Inferior parietal cortex (tissue), 1 donor: Measurements from ENCODE around the gene DNAJB14.

ENCODE experiments used
- DNase-seq: peaks from one replicate; pipeline ENCODE4 v3.0.0-alpha.2; 2016; ENCODE audit errors: extremely low spot score

The DNAJB14 gene

DNA sequence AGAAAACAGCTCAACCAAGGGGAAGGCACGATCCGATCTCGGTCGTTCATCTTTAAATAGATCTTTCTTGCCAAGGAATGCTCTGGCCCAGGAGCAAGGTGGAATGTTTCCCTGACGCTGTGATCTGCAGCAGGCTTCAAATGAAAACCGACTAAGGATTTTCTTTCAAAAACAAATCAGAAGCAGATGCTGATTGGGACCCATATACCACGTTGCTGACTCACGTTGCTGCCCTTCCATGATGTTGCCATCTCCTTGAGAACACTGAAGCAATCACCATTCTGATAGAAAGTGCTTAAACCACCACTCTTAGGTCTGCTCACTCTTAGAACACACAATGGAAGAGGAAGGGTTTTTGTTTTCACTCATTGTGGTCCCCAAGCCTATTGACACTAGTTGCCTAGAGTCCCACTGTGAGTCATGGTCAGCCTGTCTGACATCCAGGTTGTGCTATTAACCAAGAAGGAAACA lies 78.3 kb downstream of the DNAJB14 start:
- no peak for DNase-seq

DNA sequence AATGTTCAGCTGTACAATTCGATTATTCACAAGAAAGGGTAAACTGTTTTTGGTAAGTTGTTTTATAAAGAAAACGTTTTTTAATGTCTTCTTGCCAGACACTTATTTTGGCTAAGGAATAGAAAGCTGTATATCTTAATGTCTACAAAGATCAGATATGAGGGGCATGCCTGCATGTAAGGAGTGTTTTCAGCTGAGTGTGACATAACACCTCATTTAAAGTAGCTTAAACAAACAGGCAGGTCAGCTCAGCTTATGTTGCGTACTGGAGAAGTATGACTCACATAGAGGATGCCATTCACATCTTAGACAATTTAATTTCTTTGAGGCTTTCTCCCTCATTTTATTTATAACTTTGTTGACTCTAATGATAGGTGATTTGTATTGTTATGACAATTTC lies 82.6 kb downstream of the DNAJB14 start:
- no peak for DNase-seq

DNA sequence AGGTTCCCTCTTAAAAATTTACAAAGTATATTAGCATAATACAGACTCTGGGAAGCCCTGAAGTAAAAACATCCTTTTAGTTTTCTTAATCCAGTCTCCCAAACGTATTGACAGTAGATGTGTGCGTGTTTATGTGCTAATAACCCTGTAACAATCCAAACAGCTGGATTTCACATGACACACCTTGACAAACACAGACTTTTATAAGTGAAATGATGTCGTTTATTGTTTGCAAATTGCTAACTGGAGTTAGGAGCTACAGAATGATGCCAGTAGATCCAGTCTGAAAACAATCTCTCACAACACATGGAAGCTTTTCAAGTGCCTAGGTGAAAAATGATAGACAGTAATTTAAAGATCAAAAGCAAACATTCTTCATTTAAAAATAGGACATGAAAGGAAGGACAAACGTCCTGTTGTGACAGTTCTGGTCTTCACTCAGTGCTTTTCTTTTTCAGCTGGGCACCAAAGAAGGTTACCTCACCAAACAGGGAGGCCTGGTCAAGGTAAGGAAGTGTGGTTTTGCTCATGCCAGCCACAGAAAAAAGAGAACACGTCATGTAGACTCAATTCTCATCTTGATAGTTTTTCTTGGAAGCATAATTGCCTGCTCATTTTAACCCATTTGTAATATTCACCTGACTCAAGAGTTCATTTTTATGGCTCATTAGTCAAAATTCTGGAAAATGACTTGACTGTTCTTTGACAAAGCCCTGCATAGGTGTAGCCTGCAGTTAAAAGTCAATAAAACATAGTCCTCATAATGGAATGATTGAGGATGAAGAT lies 85.1 kb downstream of the DNAJB14 start:
- DNase-seq, result no peak

DNA sequence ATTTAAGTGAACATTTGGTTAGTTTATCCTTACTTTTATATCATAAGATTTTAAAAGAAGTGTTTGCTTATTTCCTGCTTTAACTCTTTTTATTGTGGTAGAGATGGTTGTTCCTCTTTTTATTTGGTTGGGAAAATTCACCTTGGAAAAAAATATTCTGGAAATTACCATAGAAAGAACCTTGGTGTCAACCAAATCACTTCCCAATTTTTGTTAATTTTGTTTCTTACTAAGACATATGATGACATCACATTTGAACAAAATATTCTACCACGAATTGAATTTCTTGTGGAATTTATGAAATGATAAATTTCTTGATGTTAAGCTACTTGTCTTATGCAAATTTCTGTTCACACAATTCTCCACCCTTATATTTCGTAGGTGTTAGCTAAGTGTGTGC lies 85.9 kb downstream of the DNAJB14 start:
- no peak for DNase-seq

DNA sequence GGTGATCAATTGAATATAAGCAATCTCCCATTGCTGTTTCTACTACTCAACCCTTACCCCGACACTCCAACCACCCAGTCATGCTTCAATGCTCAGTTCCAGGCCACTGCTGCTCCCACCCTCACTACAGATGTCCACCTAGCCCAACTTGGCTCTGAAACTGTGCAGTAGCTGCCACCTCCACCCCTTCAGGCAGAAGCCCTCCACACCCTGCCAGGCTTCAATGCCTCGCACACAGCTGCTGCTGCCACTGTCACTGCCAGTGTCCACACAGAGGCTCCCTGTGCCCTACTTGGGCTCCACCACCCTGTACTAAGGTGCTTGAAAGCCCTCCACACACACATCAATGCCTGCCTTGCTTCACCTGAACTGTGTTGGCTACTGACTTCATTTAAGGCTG lies 86.8 kb downstream of the DNAJB14 start:
- no peak for DNase-seq

DNA sequence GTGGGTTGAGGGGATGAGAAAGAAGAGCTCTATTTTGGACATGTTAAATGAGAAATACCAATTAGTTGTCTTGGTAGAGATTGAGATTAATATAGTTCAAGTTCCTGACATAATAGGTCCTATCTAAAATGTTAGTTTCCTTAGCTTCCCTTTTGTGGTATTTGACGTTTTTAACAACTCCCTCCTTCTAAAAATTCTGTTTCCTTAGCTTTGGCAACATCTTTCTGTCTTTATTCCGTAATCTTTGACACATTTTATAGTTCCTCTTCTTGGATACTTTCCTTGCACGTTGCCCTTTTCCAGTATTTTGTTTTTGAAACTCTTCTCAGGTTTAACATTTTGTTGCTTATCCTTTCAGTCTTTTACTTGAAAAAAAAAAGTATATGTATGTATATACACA lies 89.1 kb downstream of the DNAJB14 start:
- no peak for DNase-seq

DNA sequence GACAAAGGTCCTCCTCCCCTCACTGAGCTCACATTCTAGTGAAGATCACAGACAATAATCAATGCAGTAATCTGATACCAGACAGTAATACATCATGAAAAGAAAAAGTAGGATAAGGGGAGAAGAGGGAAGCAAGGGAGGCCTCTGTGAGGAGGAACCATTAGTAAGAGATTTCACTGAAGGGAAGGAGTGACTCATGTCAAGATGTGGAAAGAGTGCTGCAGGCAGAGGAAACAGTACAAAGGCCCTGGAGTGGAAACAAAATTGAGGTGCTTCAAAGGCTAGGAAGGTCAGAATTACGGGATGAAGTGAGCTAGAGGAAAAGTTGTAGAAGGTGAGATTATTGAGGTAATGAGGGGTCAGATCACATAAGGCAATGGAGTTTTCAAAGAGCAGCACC lies 90.3 kb downstream of the DNAJB14 start:
- DNase-seq, result no peak

DNA sequence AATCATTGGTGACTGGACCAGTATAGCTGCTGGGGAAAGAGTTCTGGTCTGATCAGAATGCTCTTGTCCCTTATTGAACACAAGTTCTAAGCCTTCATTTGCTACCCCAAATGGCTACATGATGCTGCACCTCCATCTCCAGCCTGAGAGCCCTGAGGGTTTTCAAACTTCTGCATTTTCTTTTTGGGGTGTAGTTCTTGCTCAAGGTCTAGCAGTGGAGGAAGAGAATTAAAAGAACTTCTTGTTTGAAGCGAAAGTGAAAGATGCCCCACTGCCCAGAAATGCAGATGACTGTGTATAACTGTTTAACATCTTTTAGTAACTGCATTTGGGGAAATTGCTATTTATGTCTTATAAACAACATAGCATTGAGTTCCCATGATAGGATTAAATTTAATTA lies 90.7 kb downstream of the DNAJB14 start:
- DNase-seq, result no peak

DNA sequence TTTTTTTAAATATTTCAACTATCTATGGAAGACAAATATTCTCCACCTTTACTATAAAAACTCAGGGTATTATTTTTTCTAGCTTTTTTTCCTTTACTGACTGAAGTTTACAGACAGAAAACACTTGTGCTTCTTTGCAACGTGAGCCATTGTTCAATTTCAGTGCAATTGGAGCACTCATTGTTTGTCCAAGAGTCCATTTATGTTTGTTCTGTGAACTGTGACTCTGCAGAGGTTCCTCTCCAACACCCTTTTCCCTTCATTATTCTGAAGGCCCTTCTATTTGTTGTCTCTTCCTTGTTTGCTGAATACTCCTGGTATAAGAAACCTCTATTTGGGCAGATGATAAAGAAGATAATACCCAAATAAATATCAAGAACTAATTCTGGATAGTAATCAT lies 92.4 kb downstream of the DNAJB14 start:
- DNase-seq, result no peak

DNA sequence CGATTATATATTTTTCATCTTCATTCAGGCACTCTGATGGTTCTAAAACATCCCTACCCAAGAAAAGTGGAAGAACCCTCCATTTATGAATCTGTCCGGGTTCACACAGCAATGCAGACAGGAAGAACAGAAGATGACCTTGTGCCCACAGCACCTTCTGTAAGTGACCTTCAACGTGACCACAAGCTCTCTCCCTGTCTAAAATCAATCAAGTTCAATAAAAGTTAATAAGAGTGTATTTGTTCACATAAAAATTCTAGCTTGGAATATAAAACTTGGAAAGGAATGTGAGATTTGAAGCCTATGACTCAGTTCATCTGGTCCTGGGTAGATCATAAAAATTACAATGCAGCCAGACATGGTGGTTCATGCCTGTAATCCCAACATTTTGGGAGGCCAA lies 93.2 kb downstream of the DNAJB14 start:
- no peak for DNase-seq

DNA sequence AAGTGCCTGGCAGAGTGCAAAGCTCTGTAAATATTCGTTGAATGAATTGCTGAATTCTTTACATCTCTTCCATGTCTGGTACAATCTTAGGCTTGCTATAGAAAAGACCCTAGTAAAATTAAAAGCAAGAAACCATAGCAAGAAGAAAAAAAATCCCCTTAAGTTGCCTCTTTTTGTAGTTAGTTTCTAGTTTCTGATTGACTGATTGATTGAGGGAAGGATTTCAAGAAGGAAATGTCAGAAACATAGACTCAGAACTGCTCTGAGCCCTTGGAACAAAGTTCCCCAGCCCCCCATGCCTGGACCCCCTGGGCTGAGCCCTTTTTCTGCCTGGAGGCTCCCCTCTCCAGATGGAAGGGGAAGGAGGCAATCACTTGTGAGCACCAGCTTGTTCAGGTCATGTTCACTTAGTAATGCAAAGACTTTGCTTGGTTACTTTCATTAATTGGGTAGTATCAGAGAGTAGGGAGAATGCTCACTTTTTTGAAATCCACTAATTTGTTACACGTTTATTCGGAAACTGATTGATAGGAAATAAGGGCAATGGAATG lies 94.1 kb downstream of the DNAJB14 start:
- DNase-seq, result no peak

DNA sequence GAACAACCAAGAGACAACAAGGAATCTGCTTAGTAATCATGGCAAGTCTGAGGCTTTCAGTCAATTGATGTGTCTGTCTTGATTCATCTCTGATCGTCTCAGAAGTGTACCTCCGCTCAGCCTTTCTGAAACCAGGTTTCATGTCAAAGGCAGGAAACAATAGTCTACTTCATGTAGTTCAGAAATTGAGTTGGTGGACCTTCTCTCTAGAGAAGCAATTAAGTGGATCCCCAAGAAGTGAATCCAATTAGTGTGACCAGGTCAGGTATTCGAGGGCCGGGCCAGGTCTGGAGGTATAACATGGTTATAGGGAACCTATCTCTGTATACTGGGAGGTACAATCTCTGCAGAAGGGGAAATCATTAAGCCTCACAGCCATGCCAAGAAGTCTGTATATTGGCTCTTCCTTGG lies 97.8 kb downstream of the DNAJB14 start:
- DNase-seq, result no peak

DNA sequence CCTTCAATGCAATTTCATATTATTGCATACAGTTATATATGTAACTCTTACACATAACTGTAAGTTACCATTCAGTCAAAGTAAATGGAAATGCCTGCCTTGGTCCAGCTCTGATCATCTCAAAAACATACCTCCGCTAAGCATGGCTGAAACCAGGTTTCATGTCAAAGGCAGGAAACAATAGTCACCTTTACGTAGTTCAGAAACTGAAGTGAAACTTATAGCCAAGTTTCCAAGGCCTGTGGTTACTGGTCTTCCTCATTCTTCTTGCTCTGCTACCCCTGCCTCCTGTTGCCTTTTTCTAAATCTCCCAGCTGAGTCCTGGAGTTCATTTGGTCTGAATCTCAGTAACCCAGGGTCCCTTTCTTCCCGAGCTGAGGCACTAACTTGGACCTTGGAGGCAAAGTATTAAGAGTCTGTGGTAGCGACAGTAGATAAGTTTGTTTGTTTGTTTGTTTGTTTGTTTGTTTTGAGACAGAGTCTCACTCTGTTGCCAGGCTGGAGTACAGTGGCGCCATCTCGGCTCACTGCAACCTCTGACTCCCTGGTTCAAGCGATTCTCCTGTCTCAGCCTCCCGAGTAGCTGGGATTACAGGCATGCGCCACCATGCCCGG lies 98.9 kb downstream of the DNAJB14 start:
- DNase-seq, result no peak

DNA sequence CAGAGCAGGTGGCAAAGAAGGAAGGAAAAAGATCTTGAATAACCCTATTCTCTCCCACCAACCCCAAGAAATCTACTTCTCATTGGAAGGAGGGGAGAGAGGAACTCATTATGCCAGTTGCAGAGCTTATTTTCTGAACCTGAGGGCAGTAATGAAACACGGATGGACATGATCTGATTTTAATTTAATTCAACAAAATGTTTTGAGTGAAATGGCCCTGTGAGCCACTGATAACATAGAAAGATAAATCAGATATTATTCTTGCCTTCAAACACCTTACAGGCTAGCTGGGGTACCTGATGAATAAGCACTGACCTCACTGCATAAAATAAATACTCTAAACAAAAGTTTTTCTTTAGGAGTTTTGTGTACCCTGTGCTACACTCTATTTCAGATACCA lies 99.5 kb downstream of the DNAJB14 start:
- no peak for DNase-seq
